Measurements from ENCODE around the gene C2orf68. TPM values are rescaled to one million over a fixed set of nuclear protein-coding genes. Genes with fewer than 3 reads are reported as not detected.

C2orf68 gene, protein sequence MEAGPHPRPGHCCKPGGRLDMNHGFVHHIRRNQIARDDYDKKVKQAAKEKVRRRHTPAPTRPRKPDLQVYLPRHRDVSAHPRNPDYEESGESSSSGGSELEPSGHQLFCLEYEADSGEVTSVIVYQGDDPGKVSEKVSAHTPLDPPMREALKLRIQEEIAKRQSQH
- total RNA-seq (2022; extraction: Qiagen RNA extraction; ENCODE audit: low read depth) = 20.2 to 27.4 TPM (median 23.4 TPM) in 5 replicates

DNA sequence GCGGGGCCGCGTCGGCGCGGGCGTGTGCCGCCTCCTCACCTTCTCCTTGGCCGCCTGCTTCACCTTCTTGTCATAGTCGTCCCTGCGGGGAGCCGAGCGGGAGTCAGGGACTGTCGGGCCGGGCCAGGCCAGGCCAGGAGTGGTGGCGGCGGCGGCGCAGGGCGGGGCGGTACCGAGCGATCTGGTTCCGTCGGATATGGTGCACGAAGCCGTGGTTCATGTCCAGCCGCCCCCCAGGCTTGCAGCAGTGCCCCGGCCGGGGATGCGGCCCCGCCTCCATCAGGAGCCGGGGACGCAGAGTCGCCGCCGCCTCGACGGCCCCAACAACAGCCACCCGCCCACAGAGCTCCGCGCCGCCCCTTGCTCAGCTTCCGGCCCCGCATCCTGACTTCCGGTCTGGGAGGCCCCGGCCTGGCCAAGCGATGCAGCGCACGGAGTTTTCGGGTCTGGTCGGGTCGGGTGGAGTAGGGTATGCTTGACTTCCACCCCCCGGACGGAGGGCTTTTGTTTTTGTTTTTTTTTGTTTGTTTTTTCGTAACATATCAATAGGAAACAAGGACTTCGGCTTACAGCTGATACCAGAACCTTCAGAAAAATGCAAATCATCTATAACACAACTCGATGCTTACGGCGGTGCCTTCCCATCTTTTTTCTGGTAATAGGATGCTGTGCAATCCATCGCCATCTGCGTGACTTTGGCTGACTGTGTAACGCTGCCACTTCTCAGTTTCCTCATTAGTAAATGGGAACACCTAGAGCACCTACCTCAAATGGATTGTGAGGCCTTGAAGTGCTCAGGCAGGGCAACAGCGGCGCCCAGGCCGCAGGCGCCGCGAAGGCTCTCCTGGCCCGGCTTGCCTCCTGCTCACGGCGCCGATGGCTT lies at the start of gene C2orf68:
C2orf68 (minus strand) TSS at position 362 of the 883 bp plus-strand sequence; CDS start at position 280, 82 bp downstream.

DNA sequence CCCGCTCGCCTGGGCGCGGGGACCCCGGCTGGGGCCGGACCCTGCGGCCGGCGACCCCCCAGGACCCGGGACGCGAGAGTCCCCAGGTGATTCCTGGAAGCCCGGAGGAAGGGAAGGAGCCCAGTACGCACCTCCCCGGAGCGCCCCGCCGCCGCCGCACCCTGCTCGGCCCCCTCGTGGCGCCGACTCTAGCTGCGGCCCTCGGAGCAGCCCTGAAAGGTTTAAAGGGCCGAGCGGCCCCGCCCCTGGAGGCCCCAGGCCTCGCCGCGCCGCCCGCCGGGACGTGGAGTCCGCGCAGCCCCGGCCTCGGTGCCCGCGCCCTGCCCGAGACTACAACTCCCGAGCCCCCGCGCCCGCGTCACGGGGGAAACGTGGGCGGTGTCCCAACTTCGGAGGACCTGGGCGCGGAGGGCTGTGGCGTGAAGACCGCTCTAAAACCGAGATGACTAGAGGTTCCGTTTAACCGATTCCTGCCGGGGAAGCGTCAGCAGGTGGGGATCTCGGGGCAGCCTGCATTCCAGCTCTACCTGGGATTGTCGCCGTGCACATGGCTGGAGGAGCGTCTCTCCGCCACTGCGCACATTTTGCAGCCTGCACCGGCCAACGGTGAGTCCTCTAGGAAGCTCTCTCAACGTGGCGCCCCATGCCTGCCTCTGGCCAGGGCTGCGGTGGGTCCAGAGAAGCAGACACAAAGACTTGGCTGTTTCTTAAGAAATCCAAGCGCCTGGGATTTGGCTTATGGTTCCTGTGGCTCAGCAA lies 9.2 kb downstream of the C2orf68 start, which contains the start of gene TMEM150A:
TMEM150A (minus strand) TSS at position 223 of the 759 bp plus-strand sequence. CDS start 750 bp downstream, outside the sequence.

DNA sequence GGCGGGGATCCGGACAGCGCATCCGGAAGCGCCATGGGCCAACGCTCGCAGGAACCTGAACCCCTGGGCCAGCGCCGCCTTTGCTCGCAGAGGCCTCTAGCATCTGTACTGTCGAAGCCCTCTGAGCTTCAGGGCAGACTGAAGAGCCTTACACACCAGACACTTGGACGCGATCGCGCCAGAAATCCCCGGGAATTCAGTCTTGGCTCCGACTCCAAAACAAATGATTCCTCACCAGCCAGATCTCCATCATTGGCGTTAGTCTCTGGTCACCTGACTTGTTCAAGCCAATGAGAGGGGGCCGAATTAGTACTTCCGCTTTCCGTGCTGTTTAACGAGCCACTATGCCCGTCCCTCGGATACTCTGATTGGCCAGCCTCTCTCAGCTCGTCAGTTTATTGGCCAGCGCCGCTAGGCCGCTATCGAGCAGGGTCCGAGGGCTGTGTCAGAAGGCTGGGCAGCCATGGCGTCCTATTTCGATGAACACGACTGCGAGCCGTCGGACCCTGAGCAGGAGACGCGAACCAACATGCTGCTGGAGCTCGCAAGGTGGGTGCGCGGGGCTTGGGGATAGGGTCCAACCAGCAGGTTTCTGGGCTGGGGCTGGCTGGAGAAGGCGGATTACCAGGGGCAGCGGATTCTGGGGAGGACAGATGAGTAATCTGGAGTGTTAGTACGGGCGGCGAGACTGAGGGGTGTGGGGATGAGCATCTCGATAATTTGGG lies 16.4 kb downstream of the C2orf68 start, which contains the start of gene RNF181:
RNF181 (plus strand) TSS at position 445 of the 725 bp plus-strand sequence; CDS start at position 464, 19 bp downstream.

DNA sequence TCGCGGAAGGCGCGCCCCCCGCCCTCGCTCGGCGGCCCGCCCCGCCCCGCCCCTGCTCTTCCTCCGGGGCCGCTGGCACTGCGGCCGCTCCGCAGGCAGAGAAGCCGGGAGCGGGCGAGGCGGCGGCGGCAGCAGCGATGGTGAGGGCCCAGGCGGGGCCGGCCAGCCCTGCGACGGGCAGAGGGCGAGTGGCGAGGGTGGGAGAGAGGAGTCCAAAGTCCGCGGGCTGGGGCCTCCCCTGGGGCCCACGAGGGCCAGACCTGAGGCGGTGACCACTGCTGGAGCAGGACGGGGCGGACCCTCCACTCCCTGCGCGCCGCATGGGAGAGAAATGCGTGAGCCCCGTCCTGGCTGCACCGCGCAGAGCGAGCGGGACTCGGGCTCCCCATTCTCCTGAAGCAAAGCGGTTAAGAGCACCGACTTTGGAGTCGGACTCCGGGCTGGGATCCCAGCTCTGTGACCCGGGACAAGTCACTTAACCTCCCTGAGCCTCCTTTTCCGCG lies 27.5 kb downstream of the C2orf68 start, which contains the start of gene VAMP5:
VAMP5 (plus strand) TSS at position 78 of the 503 bp plus-strand sequence; CDS start at position 138, 60 bp downstream.

DNA sequence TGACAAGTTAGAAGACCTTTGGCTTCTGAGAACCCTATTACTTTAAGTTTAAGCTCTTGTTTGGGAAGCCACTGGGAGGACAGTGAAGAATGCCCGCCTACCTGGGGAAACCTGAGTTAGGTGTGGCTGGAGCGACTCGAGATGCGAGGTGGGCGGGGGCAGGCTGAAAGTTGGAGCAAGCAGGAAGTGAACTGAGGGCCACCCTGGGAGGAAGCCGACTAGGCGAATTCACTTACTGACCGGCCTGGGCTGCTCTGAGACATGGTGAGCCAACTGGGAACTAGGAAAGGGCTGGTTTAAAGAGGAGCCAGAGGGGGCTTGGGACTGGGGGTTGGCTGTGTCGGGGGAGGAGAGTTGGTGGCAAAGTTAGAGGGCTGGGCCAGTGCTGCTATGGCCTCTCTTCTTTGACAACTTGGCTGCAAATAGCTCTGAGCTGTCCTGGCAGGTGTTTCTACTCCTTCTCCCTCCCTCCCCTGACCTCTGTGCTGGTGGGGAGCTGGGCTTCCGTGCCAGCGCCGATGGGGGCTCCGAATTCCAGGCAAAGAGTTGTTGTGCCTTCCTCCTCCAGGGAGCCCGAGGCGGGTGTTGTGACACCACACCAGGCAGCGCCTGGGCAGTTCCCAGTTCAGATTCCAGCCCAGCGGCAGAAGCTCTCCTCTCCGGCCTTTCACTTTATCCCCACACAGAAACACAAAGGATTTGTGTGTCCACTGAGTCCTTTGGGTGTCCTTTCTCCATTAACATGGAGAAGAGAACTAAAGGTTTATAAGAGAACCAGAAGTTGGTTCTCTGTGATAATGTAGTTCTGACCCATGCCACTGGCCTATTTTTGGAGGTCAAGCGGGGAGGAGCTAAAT lies 34.3 kb downstream of the C2orf68 start, which contains the start of gene VAMP8:
VAMP8 (plus strand) TSS at position 201 of the 857 bp plus-strand sequence; CDS start at position 262, 61 bp downstream.

DNA sequence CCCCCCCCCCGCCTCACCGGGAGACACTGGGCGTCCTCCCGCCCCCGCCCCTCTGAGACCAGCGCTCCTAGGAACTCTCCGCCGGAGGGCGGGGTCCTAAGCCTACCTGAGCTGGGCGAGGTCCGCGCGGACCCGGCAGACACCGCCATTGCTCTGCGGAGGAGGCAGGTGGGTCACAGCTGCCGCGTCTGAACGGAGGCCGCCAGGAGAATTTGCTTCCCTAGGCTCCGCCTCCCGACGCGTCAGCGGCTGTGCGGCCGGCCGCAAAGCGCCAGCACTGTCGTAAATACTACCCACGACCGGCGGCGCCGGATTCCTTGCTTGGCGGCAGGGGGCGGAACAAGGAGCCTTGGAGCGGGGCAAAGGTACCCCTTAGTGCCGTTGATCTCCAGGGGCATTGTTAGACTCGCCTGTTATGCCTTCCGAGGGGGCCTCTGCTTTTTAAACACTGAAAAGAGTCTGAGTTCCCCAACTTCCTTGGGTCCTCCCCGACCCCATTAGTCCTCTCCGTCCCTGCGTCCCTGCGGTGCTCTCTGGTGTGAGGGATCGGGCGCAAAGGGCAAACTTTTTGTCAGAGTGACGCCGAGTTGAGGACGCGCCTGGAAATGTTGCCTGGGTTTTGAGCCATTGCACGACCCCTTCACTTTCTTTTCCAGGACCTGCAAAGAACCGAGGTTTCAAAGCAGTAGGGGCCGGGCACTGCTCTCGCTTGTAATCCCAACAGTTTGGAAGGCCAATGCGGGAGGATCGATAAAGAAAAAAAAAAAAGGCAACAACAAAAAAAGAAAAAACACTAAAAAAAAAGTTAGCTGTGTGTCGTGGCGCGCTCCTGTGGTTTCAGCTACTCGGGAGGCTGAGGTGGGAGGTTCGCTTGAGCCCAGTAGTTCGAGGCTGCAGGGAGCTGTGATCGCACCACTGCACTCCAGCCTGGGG lies 50.3 kb downstream of the C2orf68 start, which contains the start of gene GGCX:
GGCX (minus strand) TSS at position 214 of the 933 bp plus-strand sequence; CDS start at position 149, 65 bp downstream.

Other genes with a start within 250 kb of the C2orf68 start
- 86.9 to 120 TPM (median 101 TPM) in 5 replicates for gene CAPG, start 201.7 kb downstream of the C2orf68 start, total RNA-seq (2022; extraction: Qiagen RNA extraction; ENCODE audit: low read depth)
- gene SH2D6, start 193.4 kb downstream of the C2orf68 start, total RNA-seq (2022; extraction: Qiagen RNA extraction; ENCODE audit: low read depth) = 0.54 to 0.99 TPM (median 0.62 TPM) in 5 replicates
- 532 to 563 TPM (median 545 TPM) in 5 replicates for gene MAT2A, start 72.9 kb downstream of the C2orf68 start, total RNA-seq (2022; extraction: Qiagen RNA extraction; ENCODE audit: low read depth)
- gene GGCX, start 50.6 kb downstream of the C2orf68 start, total RNA-seq (2022; extraction: Qiagen RNA extraction; ENCODE audit: low read depth) = 41.7 to 44.9 TPM (median 44.0 TPM) in 5 replicates
- gene VAMP8, start 34.5 kb downstream of the C2orf68 start, total RNA-seq (2022; extraction: Qiagen RNA extraction; ENCODE audit: low read depth) = 15.8 to 18.4 TPM (median 17.3 TPM) in 5 replicates
- 0.28 to 0.31 TPM in 2 of 5 replicates, not detected in the others for gene VAMP5, start 27.6 kb downstream of the C2orf68 start, total RNA-seq (2022; extraction: Qiagen RNA extraction; ENCODE audit: low read depth)
- gene RNF181, start 16.3 kb downstream of the C2orf68 start, total RNA-seq (2022; extraction: Qiagen RNA extraction; ENCODE audit: low read depth) = 182 to 190 TPM (median 190 TPM) in 5 replicates
- 11.7 to 15.1 TPM (median 13.9 TPM) in 5 replicates for gene TMEM150A, start 9.4 kb downstream of the C2orf68 start, total RNA-seq (2022; extraction: Qiagen RNA extraction; ENCODE audit: low read depth)
- gene USP39, start 4.1 kb upstream of the C2orf68 start, total RNA-seq (2022; extraction: Qiagen RNA extraction; ENCODE audit: low read depth) = 68.0 to 77.1 TPM (median 71.1 TPM) in 5 replicates
- gene SFTPB, start 56.1 kb upstream of the C2orf68 start, total RNA-seq (2022; extraction: Qiagen RNA extraction; ENCODE audit: low read depth) = 0.09 to 0.29 TPM (median 0.21 TPM) in 4 of 5 replicates, not detected in the other
- 0.28 TPM in 1 of 5 replicates, not detected in the others for gene GNLY, start 82.3 kb upstream of the C2orf68 start, total RNA-seq (2022; extraction: Qiagen RNA extraction; ENCODE audit: low read depth)
- 7.2 to 10.5 TPM (median 8.1 TPM) in 5 replicates for gene ATOH8, start 141.9 kb upstream of the C2orf68 start, total RNA-seq (2022; extraction: Qiagen RNA extraction; ENCODE audit: low read depth)

Data from A549 treated with GW870086 at 1 μM for 4 hours (cell line).